DMS79 treated with DMSO at 0.1 percent for 48 hours (cell line): ENCODE measurements around the gene HIPK2.

Experiments
- DNase-seq: peaks from one replicate; lab custom pipeline; 2025; lab: John Stamatoyannopoulos, UW

HIPK2 gene

DNA sequence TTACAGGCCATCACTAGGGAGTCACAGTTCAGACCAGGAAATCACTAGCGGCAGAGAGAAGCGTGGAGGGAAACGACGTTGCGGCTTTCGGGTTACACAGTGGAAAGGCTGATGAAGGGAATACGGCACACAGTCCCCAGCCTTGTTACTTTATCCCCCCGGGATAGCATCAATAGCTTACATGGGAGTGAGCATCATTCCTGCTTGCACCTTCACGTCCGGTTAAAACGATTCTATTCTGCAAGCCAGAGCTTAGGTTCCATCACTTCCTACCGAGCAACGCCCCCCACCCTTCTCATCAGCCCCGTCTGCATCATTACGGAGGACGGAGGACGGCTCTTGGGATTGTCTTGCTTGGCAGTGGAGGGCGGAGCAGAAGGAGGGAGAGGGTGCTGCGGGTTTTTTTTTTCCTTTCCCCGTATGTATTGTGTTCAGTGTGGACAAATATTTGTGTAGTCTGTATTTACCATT lies 129.4 kb downstream of the HIPK2 start:
- DNase-seq = no peak

DNA sequence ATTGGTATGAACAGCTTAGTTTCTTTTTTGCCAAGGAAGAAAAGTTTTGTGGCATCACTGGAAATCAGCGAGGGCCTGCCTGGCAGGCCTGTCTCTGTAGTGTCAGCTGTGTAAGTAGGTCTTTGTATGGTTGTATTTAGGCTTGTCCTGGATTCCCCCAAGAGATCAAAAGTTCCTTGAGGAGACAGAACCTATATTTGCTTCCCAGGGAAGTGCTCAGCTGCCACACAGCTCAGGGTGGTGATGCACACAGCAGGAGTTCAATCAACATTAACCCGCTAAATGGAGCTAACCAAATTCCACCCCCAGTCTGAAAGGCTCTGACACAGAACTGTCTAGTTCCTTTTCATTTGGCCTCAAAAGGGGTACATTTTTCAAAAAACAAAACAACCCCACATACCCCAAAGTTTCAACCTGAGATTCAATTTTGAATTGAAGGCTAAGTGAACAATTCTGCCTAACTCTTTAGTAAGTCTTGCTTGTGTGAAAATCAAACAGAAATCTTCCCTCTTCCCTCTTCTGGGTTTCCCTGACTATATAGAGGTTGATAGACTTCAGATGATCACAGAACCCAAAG lies 129.9 kb downstream of the HIPK2 start:
- DNase-seq = no peak

DNA sequence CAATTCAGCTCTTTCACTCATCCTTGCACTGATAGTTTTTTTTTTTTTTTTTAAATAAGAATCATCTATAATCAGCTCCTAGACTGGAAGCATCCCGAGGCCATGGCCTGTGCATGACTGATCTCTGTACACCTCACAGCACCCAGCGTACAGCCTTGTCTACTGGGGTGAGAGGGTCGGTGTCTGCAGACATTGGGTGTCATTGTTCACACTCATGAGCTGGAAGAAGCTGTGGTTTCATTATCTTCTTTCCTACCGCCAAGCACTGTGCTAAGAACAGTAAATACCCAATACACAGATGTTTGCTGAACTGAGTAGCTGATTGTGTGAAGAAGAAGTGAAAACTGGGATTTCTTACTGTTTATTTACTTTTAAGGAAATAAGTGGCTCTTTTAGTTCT lies 130.7 kb downstream of the HIPK2 start:
- no peak for DNase-seq

DNA sequence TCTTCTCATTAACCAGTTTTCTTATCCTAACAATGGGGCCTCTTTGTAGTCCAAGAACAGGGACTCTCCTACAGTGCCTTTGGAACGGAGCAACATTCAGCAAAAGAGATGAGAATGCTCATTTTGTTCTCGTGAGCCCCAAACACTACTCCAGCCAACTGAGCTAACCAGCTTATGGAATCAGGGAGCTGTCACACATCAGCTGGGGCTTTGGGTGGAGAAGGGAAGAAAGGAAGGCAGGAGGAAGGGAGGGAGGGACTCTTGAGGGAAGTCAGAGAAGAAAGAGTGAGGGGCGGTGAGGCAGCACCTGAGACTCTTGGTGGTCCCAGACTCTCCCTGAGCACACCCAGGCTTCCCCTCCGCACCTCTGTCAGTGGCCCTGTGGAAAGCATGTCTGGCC lies 131.2 kb downstream of the HIPK2 start:
- no peak for DNase-seq

DNA sequence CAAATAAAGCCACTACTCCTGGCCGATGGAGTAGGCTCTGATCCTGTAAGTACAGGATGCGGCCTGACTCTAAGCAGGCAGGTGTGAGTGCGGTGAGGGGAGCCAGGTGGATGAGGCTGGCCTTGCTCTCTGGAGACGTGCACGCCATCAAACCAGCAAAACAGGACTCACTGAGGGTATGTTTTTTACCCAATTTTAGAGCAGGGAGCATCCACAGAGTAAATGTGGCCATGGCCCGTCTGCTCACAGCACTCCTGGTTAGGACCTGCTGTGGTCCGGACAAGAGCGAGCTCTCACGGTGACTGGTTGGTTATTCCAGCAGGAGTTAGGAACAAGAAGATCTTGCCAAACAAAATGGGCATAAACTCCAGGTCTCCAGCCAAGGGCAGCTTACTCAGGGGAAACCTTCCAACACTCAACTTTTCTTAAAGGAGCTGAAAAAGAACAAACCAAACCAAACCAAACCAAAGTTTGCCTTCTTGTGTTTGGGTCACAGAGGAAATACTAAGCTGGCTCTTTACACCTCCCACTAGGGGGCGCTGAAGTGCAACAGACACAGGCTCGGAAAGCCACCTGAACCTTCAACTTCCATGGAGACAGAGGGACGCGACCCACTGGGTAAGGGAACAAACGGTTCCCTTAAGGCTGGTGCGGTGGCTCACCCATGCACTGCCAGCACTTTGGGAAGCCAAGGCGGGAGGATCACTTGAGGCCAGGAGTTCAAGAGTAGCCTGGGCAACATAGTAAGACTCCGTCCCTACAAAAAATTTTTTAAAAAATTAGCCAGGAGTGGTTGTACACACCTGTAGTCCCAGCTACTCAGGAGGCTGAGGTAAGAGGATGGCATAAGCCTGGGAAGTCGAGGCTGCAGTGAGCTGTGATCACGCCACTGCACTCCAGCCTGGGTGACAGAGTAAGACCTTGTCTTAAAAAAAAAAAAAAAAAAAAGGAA lies 131.9 kb downstream of the HIPK2 start:
- peak; percentile 79 for DNase-seq

DNA sequence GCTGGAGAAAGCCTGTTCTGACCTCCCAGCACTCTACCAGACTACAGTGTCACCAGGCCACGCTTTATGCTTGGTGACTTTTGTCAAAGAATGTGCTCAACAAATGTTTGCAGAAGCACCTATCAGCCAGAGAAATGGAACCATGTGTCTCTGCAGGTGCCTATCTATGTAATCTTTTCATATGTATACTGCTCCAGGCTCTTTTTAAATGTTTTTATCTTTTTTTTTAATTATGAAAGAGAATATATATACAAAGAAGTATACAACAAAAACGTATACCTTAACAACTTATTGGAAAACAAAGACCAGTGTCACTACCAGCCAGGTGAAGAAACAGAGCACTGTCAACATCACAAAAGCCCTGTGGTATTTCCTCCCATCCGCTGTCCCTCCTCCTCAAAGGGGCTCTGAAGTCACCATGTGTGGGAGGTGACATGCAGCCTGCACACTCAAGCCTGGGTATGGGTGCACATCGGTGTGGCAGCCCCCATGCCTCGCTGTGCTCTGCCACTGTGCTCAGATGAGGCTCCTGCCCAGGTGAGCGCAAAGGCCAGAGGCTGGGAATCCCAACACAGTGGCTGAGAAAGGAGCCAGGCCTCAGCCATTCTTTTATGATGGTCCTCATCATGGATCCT lies 133.7 kb downstream of the HIPK2 start:
- DNase-seq = no peak

DNA sequence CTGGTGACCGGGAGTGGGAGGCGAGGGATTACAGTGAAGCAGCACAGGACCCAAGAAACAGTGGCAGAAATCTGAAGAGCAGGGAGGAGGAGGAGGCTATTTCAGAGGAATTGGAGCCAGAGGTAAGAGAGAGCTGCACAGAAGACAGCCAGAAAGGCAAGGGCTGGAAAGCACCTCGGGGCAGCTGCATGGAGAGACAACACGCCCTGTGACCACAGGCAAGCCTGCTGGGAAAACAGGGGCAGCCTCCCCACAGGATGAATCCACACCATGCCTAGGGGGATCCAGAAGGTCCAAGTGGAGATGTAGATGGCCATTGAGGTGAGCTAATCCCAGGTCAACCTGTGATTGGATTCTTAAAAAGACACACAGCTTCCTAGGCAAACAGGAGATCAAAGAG lies 135.5 kb downstream of the HIPK2 start:
- DNase-seq = no peak

DNA sequence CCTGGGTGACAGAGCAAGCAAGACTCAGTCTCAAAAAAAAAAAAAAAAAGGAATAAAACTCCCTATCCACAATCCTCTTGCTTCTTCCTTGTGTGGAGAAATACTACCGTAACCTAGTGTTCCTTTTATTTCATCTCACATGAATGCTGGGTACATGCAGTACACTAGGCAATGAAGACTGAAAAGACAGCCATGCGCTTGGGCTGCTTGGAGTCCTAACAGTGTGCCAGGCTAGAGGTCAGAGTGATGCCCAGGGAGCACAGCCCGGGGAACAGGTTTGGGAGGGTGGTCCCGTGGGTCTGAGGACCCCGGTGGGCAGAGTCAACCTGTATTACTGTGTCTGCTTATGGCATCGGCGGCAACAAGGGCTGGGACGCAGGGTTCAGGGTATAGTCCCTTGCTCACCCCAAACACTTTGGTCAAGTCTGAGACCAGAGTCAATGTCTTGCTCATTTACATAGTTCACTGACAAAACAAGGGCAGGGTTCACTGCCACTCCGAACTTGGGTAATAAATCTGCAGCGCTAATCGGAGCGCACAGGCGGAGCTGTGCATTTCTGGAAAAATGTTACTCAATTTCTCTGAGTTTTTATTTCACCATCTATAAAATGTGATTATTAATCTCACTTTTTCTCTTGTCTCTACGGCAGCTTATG lies 136.3 kb downstream of the HIPK2 start:
- no peak for DNase-seq

DNA sequence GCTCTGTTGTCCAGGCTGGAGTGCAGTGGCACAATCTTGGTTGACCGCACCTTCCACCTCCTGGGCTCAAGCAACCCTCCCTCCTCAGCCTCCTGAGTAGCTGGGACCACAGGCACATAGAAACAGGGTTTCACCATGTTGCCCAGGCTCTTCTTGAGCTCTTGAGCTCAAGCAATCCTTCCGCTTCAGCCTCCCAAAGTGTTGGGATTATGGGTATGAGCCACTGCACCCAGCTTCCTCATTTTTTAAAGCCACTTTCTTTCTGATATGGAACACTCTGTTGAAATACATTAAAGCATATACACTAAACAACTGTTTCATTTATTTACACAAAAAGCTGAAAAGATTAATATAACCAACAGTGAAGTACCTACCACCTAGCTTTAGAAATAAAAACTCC lies 137.1 kb downstream of the HIPK2 start:
- no peak for DNase-seq

DNA sequence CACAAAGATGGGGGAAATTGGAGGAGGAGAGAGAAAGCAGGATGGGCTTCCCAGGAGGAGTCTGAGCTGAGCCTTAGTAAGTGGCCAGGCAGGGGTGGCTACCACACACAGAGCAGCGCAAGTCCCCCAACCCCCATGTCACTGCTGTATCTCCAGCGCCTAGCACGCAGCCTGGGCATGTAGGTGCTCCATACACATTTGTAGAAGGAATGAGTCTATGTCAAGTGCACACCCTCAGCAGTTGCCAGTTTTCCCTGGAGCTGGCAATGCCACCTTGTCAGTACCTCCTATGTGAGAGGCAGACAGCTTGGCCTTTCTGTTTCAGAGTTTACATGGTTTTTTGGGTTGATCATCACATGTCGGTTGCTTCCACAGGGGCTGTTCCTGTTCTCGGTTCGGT lies 138.2 kb downstream of the HIPK2 start:
- DNase-seq = no peak

DNA sequence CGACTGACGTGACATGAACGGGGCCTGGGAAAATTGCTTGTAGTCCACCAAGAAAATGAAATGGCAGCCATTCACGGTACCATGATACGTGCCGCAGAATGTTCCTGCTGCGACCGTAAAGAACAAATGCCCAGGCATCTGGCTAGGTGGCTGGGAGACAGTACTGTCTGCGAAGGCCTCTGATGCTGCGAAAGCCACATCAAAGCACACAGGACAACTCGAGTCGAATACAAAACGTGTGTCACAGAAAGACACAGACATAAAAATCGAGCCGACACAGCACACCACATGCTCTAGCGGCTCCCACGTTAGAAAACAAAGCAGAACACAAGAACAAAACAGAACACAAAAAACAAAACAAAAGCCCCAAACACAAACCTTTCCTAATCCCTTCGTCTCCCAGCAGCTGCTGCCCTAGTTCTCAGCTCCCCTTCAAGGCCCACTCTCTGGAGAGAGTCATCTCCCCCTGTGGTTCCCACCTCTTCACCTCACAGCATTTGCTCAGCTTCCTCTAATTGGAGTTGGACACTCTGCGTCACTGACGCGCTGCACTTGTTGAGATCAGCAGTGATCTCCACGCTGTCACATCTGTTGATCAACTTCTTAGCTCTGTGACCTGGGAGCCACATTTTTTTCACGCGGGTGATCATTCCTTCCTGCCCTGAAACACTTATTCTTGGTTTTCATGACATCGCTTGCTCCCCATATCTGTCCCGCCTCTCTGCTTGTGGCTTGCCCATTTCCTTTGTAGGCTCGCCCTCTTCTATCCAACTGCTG lies 142.1 kb downstream of the HIPK2 start:
- DNase-seq = no peak

DNA sequence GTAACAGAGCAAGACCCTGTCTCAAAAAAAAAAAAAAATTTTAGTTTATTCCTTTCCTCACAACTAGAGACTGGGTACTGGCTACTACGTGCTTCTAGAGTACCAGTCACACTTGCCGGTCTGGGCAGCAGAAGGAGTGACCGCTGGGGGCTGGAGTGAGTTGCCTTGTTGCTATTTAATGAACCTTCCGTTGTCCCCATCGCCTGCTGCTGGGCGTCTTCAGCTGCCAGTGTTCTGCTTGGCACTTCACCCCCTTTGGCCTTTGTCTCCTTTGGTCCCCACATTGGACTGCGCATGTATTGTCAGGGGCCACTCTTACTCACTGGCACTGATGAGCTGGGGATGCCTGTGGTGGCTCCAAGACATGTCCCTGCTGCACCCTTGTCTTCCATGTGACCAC lies 143.7 kb downstream of the HIPK2 start:
- DNase-seq = no peak

DNA sequence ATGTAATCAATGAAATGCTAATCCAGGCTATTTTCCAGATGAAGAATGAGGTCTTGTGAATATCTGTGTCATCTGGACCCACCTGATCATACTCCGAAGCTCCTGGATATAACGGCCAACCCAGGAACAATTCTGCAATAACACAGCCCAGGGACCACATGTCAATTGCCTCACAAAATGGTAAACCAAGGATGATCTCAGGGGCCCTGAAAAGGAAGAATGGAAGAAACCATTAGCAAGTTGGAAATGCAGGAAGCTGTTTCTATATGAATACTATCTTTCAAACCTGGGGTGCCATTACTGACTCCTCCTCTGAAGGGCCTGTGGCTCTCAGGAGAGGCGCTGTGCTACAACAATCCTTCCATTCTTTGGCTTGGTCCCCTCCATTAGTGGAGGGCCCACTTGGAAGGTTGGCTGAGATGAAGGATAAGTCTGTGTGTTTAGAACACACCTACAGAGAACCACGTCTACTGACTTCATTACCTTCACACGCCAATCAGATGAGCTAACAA lies 146.2 kb downstream of the HIPK2 start:
- no peak for DNase-seq

DNA sequence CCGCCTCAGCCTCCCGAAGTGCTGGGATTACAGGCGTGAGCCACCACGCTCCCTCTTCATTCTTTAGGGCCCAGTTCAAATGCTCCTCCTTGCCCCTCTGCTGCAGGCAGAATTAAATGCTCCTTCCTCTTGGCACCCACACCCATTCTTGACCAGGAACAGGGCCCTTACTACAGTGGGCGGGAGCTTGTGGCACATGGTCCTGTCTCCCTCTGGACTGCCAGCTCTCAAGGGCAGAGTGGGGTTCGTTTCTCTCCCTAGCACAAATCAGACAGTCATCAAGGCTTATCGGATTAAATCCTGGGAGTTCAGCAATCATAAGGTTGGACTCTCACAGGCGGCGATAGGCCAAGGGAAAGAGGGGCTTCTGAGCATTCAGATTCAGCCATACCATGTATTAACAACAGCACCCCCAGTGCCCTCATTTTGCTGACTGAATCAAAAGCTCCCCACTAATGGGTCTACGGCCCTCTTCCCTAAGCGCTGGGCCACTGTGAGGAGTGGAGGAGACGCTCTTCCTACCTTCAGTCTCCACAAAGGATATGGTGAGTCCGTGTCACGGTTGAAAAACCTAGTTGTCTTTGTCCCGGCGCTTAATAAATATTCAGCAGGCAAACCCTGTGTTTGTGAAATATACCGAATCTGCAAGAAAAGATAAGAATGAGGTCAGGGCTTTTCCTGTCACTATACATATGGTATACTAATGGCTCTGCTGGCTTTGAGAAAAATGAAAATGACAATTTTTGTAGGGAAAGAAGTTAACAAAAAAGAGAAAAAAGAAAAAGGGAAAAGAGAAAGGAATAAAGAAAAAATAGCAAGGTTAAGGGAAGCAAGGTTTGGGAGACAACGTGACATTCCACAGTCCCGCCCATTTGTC lies 146.9 kb downstream of the HIPK2 start:
- DNase-seq = no peak

DNA sequence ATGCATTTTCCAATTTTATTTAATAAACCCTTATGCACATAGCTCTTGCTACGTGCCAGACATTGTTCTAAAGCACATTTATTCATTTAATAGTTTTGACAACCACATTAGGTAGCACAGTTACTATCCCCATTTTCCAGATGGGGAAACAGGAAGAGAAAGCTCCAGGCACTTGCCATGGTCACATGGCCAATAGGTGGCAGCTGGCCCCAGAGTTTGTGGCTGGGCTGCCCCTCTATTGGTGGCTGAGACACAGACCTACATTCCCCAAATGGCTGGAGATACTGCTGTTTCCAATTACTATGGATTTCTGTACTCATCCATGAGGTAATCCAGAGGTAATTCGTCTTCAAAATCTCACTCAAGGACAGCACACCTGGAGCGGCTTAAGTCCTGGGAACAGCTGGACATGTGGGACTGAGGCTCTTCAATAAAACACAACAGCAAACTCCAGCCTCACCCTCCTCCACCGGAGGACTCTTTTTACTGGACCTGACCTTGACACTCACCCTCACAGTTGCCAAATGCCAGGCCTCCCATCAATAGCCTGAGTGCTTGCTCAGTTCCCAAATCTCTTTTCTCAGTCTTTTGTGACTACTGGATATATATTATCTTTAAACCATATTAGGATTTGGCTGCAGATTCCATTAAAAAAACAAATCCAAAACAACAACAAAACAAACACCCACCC lies 148.3 kb downstream of the HIPK2 start:
- DNase-seq = no peak

DNA sequence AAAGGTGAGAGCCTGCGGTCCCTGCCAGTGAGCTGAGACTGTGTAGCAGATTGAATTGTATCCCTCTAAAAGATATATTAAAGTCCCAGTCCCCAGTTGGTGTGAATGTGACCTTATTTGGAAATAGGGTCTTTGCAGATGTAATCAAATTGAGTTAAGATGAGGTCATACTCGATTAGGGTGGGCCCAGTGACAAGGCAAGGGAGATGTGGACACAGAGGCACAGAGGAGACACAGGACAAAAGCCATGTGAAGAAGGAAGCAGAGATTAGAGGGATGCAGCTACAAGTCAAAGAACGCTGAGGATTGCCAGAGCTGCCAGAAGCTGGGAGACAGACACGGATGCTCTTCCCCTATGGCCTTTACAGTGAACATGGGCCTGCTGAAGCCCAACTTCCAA lies 150.0 kb downstream of the HIPK2 start:
- no peak for DNase-seq

DNA sequence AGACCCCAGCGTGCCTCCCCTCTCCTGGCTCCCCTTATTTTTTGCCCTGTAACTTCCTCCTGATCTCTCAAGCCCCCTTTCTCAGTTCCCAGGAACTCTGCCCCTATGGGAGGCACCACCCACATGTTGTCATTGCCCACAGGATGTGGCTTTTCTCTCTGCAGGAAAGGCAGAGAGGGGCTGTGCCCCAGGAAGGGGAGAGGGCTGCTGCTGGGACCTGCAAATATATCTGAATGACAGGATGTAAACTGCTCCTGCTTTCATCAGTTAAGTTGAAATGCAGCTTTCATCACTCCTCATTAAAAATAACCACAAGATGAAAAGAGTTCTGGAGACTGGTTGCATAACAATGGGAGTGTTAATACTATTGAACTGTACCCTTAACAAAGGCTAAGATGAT lies 151.0 kb downstream of the HIPK2 start:
- no peak for DNase-seq

DNA sequence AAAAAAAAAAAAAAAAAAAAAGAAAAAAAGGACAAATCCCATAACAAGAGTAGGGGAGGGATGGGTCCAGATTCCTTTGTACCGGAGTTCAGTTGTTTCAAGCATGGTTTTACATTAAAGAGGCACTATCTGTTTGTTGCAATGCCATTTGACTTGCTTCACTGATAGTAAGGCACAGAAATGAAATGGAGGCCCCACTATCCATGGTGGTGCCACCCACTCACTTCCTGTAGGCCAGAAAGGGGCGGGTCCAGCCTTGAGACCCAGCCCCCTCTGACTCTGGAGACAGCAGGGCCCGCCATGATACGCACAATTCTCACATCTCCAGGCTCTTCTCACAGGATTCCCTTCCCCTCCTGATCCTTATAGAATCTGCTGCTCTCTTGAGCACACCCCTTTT lies 154.3 kb downstream of the HIPK2 start:
- no peak for DNase-seq

DNA sequence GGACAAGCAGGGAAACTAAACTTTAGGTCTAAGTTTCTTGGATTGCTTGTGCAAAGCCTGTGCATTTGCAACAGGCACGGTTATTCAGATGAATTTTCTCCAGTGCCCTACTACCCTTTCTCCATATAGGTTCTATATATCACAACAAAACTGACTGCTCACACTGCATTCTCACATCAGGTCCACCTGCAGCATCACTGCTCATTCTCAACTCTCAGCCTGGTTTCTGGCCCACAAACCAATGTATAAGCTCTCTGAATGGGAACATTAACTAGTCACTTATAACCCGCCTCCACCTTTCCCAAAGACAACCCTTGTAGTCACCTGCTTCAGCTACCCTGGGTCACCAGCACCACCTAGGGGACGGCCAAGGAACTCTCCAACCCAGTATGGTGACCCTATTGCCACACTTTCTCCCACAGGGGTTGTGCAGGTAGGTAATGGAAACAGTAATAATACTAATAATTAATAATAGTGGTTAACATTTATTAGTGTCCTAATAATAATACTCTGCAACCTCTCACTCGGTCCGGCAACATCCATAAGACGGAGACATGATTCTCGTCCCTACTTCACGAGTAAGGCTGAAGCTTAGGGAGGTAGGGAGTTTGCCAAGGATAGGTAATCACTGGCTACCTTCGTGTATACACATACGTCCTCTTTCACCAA lies 157.0 kb downstream of the HIPK2 start:
- DNase-seq = peak; percentile 51

DNA sequence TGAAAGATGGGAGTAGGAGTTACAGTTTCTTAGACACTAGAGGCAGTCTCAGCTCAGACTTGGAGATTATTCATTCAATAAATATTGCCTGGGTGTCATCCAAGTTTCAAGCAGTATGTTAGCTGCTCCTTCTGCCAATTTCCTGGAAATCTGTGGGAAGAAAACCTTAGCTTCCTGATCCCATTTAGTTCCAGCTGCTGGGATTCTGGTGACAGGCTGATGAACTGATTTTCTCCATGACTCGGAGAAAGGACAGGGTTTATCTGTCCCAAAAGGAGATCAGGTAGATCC lies 158.5 kb downstream of the HIPK2 start:
- DNase-seq = no peak
